Activated CD8-positive, alpha-beta memory T cell treated with anti-CD3 and anti-CD28 coated beads, Interleukin-2, amount 50 U/mL, for 24 hours (primary cell): ENCODE measurements around the gene LSAMP.

Source experiments
- DNase-seq: peaks from one replicate; pipeline ENCODE4 v3.0.0-alpha.2; 2020; ENCODE audit errors: extremely low read depth

Gene LSAMP

DNA sequence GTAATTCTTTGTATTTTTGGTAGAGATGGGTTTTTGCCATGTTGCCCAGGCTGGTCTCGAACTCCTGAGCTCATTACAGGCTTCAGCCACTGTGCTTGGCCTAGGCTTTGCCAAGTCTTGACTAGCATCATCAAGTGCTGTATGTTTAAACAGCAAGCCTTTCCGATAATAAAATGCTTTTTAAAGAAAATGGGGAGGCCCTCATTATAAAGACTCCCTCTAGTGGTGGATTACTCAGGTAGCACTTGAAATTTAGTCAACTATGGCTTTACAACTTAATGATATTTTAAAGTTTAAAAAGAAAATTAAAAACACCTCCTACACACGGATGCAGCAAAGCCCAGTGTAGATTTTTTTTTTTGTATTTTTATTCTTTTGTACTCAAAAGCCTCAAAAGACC lies 608.3 kb downstream of the LSAMP start:
- DNase-seq: no peak

GRCh38 chr3:115835946-115836345 lies 609.3 kb downstream of the LSAMP start:
- no peak for DNase-seq

- no peak for DNase-seq
Measured at GRCh38 chr3:115834068-115834467, 611.2 kb downstream of the LSAMP start.

DNA sequence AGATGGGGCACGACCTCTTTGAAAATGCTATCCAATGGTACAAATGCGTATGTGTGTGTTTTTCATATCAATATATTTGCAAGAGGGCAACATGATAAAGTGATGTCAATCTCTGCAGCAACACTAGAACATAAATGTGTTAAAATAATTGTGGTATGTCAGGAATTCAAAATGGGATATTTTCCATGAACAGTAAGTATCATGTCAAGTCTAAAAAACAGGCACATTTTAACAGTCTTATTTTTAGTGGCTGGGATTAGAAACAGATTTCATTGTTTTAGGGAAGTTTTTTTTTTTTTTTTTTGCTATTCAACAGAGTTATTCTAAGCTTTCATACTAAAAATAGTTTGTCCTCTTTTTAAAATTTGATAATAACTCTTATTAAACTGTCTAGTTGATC lies 612.2 kb downstream of the LSAMP start:
- DNase-seq: no peak

DNA sequence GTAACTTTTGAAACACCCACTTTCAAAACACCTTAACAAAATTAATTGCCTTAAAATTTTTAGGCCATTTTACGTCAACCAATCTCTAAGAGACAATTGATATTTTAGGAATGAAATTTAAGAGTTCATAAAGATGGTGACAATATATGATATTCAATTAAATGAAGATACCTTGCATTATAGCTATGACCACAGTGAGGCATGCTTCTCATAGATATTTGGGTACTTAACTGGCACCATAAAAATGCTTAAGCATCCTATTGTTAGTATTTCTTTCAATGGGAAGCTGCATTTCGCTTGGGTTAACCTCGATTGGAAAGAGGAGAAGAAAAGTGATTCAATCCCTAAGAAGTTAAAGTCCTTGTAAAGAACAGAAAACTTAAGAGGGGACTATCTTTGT lies 613.0 kb downstream of the LSAMP start:
- no peak for DNase-seq

GRCh38 chr3:115831864-115832263 lies 613.4 kb downstream of the LSAMP start:
- DNase-seq: no peak

DNA sequence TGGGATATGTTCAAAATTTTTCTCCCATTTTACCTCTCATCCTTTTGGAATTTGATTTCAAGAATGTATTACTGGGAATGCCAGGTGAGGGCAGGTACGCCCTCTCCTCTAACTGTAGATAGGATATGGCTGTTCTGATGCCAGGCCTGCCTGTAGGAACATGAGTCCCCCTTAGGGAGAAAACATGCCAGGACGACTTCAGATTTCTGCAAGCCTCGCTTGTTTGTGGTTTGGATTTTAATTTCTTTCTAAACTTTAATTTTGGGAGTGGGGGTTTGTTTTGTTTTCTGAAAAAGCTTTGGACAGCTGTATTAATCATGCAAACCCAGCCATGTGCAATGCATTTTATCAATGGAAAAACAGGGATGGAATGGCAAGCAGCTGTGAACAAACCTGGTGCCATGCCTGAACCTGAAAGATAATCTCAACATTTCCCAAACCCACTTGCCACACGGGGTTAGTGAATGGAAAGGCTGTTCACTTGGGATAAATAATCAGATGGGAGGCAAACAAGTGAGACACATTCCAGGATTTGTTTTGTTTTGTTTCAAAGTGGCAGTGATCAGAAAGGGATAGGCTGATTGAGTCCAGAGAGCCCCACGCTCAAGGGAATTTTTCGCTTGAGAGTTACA lies 614.4 kb downstream of the LSAMP start:
- DNase-seq: no peak

- no peak for DNase-seq
Measured at GRCh38 chr3:115828401-115828800, 616.9 kb downstream of the LSAMP start.

- no peak for DNase-seq
Measured at GRCh38 chr3:115827495-115827894, 617.8 kb downstream of the LSAMP start.

DNA sequence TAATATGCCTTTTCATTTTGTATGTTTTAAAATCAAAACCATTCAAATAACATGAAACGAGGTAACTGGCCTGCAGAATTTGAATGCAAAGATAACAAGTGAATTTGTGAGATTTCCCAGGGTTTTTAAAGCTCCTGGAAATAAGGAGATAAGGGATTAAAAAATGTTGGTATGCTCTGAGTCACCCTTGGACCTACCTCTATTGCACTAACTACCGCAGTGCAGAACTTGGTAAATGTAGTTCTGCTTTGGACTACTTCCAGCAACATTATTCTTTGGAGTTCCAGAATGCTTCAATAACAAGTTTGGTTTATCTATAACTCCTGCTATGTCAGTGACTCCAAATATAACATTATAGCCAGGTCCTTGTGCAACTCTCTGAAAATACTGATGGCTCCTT lies 620.2 kb downstream of the LSAMP start:
- no peak for DNase-seq

GRCh38 chr3:115823083-115823482 lies 622.2 kb downstream of the LSAMP start:
- DNase-seq: no peak

DNA sequence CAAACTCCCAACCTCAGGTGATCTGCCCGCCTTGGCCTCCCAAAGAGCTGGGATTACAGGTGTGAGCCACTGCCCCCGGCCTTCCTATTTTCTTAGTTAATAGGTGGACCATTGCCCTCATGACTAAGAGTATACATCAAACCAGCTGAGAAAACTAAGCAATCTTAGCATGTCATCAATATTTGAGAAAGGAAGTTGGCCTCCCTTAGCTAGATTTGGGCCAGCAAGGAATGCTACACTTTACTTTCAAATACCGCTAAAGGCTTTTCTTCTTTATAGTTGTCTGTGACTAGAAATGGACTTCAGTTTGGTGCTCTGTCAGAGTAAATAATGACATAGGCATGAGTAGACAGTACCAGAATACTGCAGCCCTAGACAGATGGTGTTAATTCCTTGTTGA lies 622.7 kb downstream of the LSAMP start:
- DNase-seq: no peak

DNA sequence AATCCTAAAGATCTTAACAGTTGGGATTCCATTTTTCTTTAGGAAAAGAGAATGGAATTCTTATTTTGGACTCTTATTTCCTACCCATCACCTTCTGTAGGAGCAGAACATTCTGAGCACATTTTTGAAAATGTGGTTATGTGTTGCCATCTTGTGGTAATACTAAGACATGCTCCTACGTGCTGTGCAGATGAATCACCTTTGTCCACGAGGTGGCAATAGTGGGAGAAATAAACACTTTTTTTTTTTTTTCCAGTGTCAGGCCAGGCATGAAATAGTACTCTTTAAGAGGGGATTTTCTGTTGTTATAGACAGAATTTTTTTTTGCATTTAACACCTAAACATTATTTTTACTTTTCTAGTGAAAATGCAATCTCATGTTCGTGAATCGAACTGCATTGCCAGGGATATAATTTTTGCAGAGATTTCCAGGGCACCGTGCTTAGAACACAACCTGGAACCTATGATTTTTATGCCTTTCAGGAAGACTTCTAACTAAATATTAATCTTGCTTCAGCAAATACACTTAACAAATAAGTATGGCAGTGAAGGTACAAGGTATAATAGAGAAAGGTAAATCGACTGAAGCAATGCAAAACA lies 625.4 kb downstream of the LSAMP start:
- peak; percentile 17 for DNase-seq

DNA sequence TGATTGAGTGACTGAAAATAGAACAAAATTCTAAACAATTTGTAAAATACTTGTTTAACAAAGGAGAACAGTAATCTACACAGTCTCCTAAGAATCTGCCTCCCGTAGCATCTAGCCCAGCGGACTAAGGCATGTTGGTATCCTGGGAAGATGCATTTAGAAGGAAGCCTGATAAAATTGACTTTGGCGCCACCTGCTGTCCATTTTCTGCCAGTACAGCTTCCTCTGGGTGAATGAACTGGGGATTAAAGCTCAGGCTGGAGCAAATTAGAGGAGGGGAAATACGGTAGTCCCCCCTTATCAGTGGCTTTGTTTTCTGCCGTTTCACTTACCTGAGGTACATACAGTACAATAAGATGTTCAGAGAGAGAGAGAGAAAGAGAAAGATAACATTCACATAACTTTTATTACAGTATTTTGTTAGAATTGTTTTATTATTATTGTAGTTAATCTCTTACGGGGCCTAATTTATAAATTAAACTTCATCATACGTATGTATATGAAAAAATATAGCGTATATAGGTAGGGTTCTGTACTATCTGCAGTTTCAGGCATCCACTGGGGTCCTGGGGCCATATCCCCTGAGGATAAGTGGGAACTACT lies 630.4 kb downstream of the LSAMP start:
- DNase-seq: peak; percentile 42

GRCh38 chr3:115814006-115814405 lies 631.3 kb downstream of the LSAMP start:
- no peak for DNase-seq

DNA sequence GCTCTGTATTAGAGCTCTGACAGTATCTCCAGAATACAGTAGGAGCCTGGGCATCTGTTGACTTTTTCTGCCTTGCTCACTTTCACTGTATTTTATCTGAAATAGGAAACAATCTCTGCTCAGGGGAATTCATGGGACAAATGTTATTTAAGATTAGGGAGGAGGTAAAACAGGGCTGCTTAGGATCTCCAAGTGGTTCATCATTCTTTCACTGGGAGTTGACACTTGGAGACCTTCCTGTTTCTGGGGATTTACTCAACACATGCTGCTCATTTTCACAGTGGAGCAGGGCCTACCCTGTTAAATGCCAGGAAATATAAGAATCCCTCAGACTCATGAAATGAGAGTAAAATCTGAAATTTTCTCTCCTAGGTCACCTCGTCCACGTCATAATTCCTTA lies 636.5 kb downstream of the LSAMP start:
- DNase-seq: no peak

DNA sequence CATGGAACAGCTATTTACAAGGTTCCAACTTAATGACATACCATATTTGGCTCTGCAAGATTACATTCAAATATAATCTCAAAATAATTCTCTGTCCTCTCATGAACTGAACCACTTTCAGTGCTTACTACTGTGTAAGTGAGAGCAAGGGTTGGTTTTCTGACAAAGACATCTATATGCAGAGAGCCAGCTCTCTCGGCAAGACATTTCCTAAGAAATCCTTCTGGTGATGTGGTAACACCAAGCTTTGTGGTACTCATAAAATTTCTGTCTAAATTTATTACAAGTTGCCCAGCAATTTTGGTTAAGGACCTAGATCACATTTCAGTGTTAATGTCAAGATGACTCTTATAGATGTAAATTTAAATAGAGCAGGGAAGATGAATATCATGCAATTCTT lies 637.0 kb downstream of the LSAMP start:
- DNase-seq: no peak

DNA sequence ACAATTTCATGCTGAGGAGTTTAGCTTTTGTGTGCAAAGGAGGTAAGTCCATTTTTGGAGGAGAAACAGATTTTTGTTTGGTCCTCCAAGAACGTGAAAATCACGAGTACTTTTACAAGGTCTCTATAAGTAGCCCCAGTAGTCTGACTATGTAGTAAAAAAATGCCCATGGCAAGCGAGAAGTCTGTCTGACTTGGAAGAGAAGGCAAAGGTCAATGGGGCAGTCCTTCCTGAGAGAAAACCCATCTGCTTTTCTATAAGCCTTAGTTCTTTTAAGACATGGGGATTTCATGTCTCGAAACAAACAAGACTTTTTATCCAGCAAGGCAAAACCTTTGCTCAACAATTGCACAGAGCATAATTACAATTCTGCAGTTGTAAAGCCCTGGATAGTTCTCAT lies 638.8 kb downstream of the LSAMP start:
- DNase-seq: no peak

- no peak for DNase-seq
Measured at GRCh38 chr3:115805520-115805919, 639.8 kb downstream of the LSAMP start.

DNA sequence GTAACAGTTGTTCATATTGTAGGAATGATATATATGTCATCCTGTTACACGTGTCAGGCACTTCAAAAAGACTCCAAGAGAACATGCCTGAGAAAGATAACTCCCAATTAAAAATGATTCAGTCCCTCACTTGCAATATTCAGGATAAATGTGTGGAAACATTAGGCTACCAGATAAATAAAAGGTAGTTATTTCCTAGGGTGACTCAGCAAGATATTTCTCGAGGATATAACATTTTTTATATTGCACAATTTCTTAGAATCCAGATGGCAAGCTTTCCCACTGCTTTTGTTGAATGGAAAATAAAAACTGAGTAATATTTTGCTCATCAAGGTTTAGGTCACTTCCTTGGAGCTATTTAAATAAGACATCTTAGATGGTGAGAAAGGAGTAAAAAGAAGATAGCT lies 640.6 kb downstream of the LSAMP start:
- no peak for DNase-seq

- no peak for DNase-seq
Measured at GRCh38 chr3:115804200-115804599, 641.1 kb downstream of the LSAMP start.

GRCh38 chr3:115803661-115804060 lies 641.6 kb downstream of the LSAMP start:
- no peak for DNase-seq

DNA sequence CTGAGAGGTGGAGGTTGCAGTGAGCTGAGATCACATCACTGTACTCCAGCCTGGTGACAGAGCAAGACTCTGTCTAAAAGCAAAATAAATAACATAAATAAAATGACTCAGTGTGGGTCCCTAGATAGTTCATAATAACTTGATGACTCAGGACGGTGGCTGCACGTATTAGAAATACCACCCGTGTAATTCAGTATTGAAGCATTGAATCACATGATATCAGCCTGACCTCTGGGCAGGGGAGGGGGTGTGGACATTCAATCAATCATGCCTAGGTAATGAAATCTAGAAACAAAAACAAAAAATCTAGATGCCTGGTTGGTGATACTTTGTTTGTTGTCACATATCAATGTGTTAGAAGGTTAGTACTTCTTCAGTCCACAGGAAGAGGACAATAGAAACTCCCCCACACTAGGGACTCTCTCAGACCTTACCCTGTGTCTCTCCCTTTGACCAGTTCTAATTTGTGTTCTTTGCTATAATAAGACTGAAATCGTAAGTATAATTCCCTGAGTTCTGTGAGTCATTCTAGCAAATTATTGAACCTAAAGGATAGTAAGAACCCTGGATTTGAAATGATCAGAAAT lies 644.7 kb downstream of the LSAMP start:
- DNase-seq: no peak
